SU-DHL-6 (cell line): ENCODE results near the gene CDH23.

Source experiments
- H2AFZ ChIP-seq: fragments of 200-600 bp; sonication (generic); 2 replicates; pipeline ENCODE4 v1.6.1; 2014; ENCODE audit warnings: low read depth, mild to moderate bottlenecking, moderate library complexity, mixed read lengths, antibody characterized with exemption, low read length; ENCODE audit not compliant: severe bottlenecking
- H3F3A ChIP-seq: fragments of 200-600 bp; shearing (Covaris generic); 2 replicates; pipeline ENCODE4 v1.6.0; 2016; ENCODE audit warnings: antibody characterized with exemption, mild to moderate bottlenecking; ENCODE audit not compliant: insufficient read depth
- H3K27ac ChIP-seq: fragments of 200-600 bp; sonication (generic); 2 replicates; pipeline ENCODE4 v1.5.1; 2016; ENCODE audit warnings: low read depth, mild to moderate bottlenecking, low read length, moderate library complexity, mixed read lengths
- H3K27me3 ChIP-seq: fragments of 200-600 bp; sonication (generic), shearing (Covaris generic); 2 replicates; pipeline ENCODE4 v1.6.0; 2014; ENCODE audit warnings: mild to moderate bottlenecking, low read length
- H3K36me3 ChIP-seq: fragments of 200-600 bp; sonication (generic); 2 replicates; pipeline ENCODE4 v1.6.1; 2014; ENCODE audit warnings: mild to moderate bottlenecking, low read length, mixed read lengths
- H3K4me2 ChIP-seq: fragments of 300-600, 200-600 bp; shearing (Covaris generic), sonication (generic); 2 replicates; pipeline ENCODE4 v1.6.0; 2014; ENCODE audit warnings: low read length, low read depth, mild to moderate bottlenecking; ENCODE audit not compliant: poor library complexity, severe bottlenecking
- H3K4me3 ChIP-seq: fragments of 200-600 bp; sonication (generic); 2 replicates; pipeline ENCODE4 v1.5.1; 2014; ENCODE audit warnings: antibody characterized with exemption, low read length, mild to moderate bottlenecking, mixed read lengths; ENCODE audit not compliant: insufficient read depth, poor library complexity, severe bottlenecking
- H3K79me2 ChIP-seq: fragments of 200-600 bp; sonication (generic); 2 replicates; pipeline ENCODE4 v1.6.1; 2014; ENCODE audit warnings: mild to moderate bottlenecking, low read length, moderate library complexity; ENCODE audit not compliant: insufficient read depth
- H3K9ac ChIP-seq: fragments of 200-600 bp; sonication (generic); 2 replicates; pipeline ENCODE4 v1.7.0; 2014; ENCODE audit warnings: mild to moderate bottlenecking, low read length
- H3K9me2 ChIP-seq: fragments of 200-600 bp; sonication (generic); replicated peaks from 2 replicates; pipeline ENCODE4 v1.6.1; 2014; ENCODE audit warnings: low read length; ENCODE audit not compliant: insufficient read depth
- H3K9me3 ChIP-seq: fragments of 200-600 bp; sonication (generic); 2 replicates; pipeline ENCODE4 v1.6.1; 2014; ENCODE audit warnings: low read length, mixed read lengths; ENCODE audit not compliant: insufficient read depth
- H4K20me1 ChIP-seq: fragments of 200-600 bp; sonication (generic); 2 replicates; pipeline ENCODE4 v1.6.1; 2014; ENCODE audit warnings: low read depth, mild to moderate bottlenecking, antibody characterized with exemption, low read length, moderate library complexity, mixed read lengths
- EZH2phosphoT487 ChIP-seq: fragments of 200-600 bp; sonication (generic), shearing (Covaris generic); conservative IDR thresholded peaks from 2 replicates; pipeline ENCODE4 v1.6.1; 2018; ENCODE audit warnings: mild to moderate bottlenecking, antibody characterized with exemption, low read length, moderate library complexity, mixed read lengths
- TF ChIP-seq, protein P1 (sequence below): fragments of 200-600 bp; sonication (generic); IDR thresholded peaks from one replicate; pipeline ENCODE4 v1.5.1; 2017; ENCODE audit warnings: antibody characterized with exemption, mild to moderate bottlenecking, low read length, moderate library complexity; ENCODE audit not compliant: insufficient read depth, poor library complexity, severe bottlenecking

The CDH23 gene

DNA sequence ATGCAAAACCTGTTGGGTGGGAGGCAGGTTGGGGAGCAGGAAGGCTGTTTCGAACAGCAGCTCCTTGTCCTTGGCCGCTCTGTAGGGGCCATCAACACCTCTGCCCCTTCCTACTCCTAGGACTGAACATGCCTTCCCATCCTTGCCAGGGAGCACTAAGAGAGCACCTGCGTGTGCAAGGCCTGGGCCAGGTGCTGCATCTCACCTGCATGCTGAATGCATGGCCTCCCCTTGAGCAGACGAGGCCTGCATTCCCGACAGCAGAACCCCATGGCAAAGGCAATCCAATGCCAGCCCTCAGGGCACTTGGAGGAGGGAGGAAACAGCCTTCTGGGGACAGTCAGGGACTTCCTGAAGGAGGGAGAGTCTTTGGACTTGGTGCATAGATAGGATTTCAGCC lies 365.6 kb downstream of the CDH23 start:
- H4K20me1 ChIP-seq = no peaks in the 10 kb centered on the region
- H3K4me3 ChIP-seq = no peak overlapping the region
- no peak overlapping the region for H3K4me2 ChIP-seq
- H3K36me3 ChIP-seq = no peaks in the 10 kb centered on the region
- H3K27ac ChIP-seq = no peak overlapping the region
- H3K9ac ChIP-seq = no peak overlapping the region
- no peaks in the 10 kb centered on the region for H3K9me3 ChIP-seq
- no peaks in the 10 kb centered on the region; the same call in 1 of the 2 replicates for H3K27me3 ChIP-seq
- no peak overlapping the region for H2AFZ ChIP-seq
- no peaks in the 10 kb centered on the region for H3F3A ChIP-seq
- H3K79me2 ChIP-seq = no peaks in the 10 kb centered on the region
- TF ChIP-seq EZH2phosphoT487 = no peak
- TF ChIP-seq, protein P1, sequence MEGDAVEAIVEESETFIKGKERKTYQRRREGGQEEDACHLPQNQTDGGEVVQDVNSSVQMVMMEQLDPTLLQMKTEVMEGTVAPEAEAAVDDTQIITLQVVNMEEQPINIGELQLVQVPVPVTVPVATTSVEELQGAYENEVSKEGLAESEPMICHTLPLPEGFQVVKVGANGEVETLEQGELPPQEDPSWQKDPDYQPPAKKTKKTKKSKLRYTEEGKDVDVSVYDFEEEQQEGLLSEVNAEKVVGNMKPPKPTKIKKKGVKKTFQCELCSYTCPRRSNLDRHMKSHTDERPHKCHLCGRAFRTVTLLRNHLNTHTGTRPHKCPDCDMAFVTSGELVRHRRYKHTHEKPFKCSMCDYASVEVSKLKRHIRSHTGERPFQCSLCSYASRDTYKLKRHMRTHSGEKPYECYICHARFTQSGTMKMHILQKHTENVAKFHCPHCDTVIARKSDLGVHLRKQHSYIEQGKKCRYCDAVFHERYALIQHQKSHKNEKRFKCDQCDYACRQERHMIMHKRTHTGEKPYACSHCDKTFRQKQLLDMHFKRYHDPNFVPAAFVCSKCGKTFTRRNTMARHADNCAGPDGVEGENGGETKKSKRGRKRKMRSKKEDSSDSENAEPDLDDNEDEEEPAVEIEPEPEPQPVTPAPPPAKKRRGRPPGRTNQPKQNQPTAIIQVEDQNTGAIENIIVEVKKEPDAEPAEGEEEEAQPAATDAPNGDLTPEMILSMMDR = no peak
- H3K9me2 ChIP-seq = no peaks in the 10 kb centered on the region

DNA sequence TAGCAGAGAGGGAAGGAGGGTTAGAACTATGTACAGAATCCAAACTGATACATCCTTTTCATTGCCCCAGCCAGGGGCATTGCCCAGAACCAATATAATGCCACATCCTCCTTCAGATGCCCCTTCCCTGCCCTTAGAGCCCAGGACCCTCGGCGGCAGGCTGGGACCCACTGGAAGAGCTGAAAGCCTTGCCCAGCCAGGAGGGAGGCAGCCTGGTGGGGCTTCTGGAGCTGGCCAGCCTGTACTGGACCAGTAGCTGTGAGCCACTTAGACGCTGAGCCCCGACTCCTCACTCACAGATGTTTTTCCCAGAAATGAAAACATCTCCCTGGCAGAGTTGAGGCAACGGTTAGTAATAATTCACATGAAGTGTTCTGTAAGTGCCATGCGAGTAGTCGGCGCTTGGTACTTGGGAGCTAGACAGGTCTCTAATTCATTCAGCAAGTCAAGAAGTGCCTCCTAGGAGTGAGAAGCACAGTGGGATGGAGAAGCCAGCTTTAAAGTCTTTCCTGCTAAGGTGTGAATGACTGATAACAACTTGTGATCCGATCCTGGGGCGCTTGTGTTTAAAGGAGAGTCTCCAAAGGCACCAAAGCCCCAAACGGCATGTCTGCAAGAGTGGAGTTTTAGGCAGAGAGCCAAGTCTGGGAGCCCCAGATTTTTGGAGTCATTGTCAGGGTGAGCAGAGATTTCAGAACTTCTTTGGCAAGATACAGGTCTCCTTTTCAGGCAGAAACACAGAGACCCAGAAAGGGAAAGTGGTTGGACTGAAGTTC lies 366.8 kb downstream of the CDH23 start:
- H3F3A ChIP-seq = no peaks in the 10 kb centered on the region
- H4K20me1 ChIP-seq = no peaks in the 10 kb centered on the region
- H3K9me2 ChIP-seq = no peaks in the 10 kb centered on the region
- H3K27ac ChIP-seq = no peak overlapping the region
- no peak overlapping the region for H3K4me2 ChIP-seq
- H3K4me3 ChIP-seq = no peak overlapping the region
- no peak overlapping the region for H2AFZ ChIP-seq
- no peaks in the 10 kb centered on the region for H3K9me3 ChIP-seq
- no peaks in the 10 kb centered on the region for H3K36me3 ChIP-seq
- H3K27me3 ChIP-seq = no peaks in the 10 kb centered on the region
- TF ChIP-seq, protein P1 = no peak
- TF ChIP-seq EZH2phosphoT487 = no peak
- H3K79me2 ChIP-seq = no peaks in the 10 kb centered on the region
- no peak overlapping the region for H3K9ac ChIP-seq

DNA sequence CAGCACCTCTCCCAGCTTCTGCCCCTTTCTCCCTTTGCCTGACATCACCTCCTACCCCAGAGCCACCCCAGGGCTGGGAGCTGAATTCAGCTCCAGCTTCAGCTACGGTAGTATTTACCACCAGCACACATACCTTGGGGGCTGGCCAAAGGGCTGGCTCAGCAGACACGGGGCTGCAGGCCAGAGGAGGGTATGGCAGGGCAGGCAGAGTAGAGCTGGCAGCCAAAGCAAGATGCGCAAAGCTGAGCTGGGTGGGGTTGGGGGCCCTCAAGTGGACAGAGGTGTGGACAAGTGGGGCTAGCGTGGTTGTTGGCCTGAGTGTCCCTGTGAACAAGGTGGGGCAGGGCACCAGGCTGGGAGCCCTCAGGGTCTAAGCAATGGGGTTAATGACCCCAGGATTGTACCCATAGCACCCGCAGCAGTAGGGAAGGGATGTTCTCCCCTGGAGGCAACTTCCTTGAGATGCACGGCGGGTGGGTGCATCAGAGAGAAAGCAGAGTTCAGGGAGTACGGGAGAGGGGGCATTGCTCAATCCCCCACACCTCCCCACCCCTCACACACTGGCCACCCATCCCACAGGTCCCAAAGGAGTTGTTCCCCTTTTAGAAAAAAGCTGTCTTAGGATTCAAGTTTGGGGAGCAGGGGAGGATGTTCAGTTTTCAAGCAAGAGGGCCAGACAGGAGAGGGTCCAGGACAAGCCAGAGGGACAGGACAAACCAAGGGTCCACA lies 368.6 kb downstream of the CDH23 start:
- no peak overlapping the region for H3K9ac ChIP-seq
- no peaks in the 10 kb centered on the region for H3K27me3 ChIP-seq
- H3K4me2 ChIP-seq = no peak overlapping the region
- no peak overlapping the region for H2AFZ ChIP-seq
- no peak overlapping the region for H3K27ac ChIP-seq
- no peak overlapping the region for H3K4me3 ChIP-seq
- no peaks in the 10 kb centered on the region for H3K36me3 ChIP-seq
- no peaks in the 10 kb centered on the region for H4K20me1 ChIP-seq
- H3K9me2 ChIP-seq = no peaks in the 10 kb centered on the region
- TF ChIP-seq, protein P1 = no peak
- TF ChIP-seq EZH2phosphoT487 = no peak
- no peaks in the 10 kb centered on the region for H3K79me2 ChIP-seq
- H3F3A ChIP-seq = no peaks in the 10 kb centered on the region
- no peaks in the 10 kb centered on the region for H3K9me3 ChIP-seq
